Erythroblast (primary cell): ENCODE measurements around the gene SLC38A1.

ENCODE experiments used
- GATA1 ChIP-seq: IDR thresholded peaks from 2 replicates; pipeline ENCODE4 v1.6.1; 2011; ENCODE audit warnings: low read depth, mild to moderate bottlenecking, control low read depth, low read length, moderate library complexity
- POLR2A ChIP-seq: IDR thresholded peaks from 2 replicates; pipeline ENCODE4 v1.6.1; 2011; ENCODE audit warnings: mild to moderate bottlenecking, low read length

DNA sequence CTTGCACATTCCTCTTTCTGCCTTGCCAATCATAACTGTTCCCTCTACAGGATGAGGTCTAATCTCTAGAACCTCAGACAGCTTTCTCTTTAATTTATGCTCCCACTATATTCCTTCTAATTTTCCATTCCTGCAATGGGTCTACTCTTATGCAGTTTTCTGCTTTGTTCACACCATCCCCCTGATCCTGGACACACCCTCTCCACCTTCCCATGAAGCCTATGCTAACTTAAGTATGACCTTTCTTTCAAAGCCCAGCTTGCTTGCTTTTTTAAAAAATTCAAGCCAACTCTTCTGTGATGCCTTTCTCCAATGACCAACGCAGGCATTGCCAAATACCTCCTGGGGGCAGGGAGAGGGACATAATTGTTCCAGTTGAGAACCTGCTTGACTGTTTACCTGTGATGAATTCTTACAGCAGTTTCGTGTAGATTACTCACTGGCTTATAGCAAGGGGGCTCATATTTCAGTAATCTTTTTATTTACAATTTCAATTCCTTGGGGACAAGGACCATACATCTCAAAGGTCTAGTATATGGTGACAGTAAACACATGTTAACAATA is 7.8 kb downstream of the SLC38A1 start:
- TF ChIP-seq POLR2A (no peak), GATA1 (no peak)
